GM19193 (cell line): ENCODE results near the gene INSYN2B.

Experiments
- POLR2A ChIP-seq: IDR thresholded peaks from 4 replicates; pipeline ENCODE4 v1.6.1; 2011; ENCODE audit not compliant: insufficient read depth, insufficient read length; ENCODE audit errors: extremely low read depth

INSYN2B gene

GRCh38 chr5:169980418-169981053 is at the start of gene INSYN2B:
Gene INSYN2B, minus strand, starts transcription at chr5:169980495. Its CDS starts 96,597 bp downstream, at chr5:169883898.
- no peak for TF ChIP-seq POLR2A

- TF ChIP-seq POLR2A: no peak
Observed at GRCh38 chr5:170028124-170028523, 47.8 kb upstream of the INSYN2B start.

- no peak for TF ChIP-seq POLR2A
Observed at GRCh38 chr5:170025853-170026252, 45.6 kb upstream of the INSYN2B start.

- no peak for TF ChIP-seq POLR2A
Observed at GRCh38 chr5:170021506-170021905, 41.2 kb upstream of the INSYN2B start.

- no peak for TF ChIP-seq POLR2A
Observed at GRCh38 chr5:170020423-170020822, 40.1 kb upstream of the INSYN2B start.

GRCh38 chr5:170012622-170013021 is 32.3 kb upstream of the INSYN2B start:
- TF ChIP-seq POLR2A: no peak

GRCh38 chr5:170011751-170012150 is 31.5 kb upstream of the INSYN2B start:
- no peak for TF ChIP-seq POLR2A

- TF ChIP-seq POLR2A: no peak
Observed at GRCh38 chr5:170010595-170010994, 30.3 kb upstream of the INSYN2B start.

GRCh38 chr5:170008376-170008775 is 28.1 kb upstream of the INSYN2B start:
- no peak for TF ChIP-seq POLR2A

- TF ChIP-seq POLR2A: no peak
Observed at GRCh38 chr5:170006021-170006420, 25.7 kb upstream of the INSYN2B start.

- TF ChIP-seq POLR2A: no peak
Observed at GRCh38 chr5:170000155-170000554, 19.9 kb upstream of the INSYN2B start.

GRCh38 chr5:169999621-170000020 is 19.3 kb upstream of the INSYN2B start:
- no peak for TF ChIP-seq POLR2A

GRCh38 chr5:169997798-169998197 is 17.5 kb upstream of the INSYN2B start:
- TF ChIP-seq POLR2A: no peak

- TF ChIP-seq POLR2A: no peak
Observed at GRCh38 chr5:169993485-169993790, 13.1 kb upstream of the INSYN2B start.

GRCh38 chr5:169992789-169993484 is 12.6 kb upstream of the INSYN2B start:
- no peak for TF ChIP-seq POLR2A

GRCh38 chr5:169991115-169991869 is 11.0 kb upstream of the INSYN2B start:
- TF ChIP-seq POLR2A: no peak
